ENCODE measurements around the gene IL4R. TPM values are rescaled to one million over a fixed set of nuclear protein-coding genes. Genes with fewer than 3 reads are reported as not detected.

IL4R gene
- total and polyA plus RNA-seq, 7 donors, result 2.1 to 9.6 (median 6.5) TPM

DNA sequence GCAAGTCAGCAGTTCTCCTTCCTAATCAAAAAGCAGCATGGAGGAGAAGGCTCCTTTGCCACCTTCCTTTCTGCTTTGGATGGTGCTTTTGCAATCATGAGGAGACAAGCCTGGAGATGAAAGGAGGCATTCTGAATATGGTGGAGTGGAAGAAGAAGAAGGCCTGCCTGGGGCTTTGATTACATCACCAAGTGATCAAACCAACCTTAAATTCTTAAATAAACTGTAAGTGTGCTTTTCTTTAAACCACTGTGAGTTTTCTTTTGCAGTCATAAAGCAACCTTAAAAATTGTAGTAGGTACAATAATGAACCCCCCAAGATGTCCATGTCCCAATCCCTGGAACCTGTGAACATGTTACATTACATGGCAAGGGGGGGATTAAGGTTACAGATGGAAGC, 56.5 kb downstream of the IL4R start:
- DNase-seq, result no peak
- Histone ChIP-seq H3K36me3 (ENCODE audit: insufficient read depth in 1 of 2, low read depth in 1 of 2) (no peaks in the 10 kb centered on the region), H3K4me1 (no peaks in the 10 kb centered on the region), H3K9me3 (no peaks in the 10 kb centered on the region), H3K4me3 (no peak overlapping the region), H3K27ac (no peak overlapping the region), H3K27me3 (ENCODE audit: insufficient read depth in 3 of 3, low read length in 2 of 3) (peaks cover 0 to 3% (median 0%) of the 10 kb centered on the region in 3 donors)
- no peak for ATAC-seq
- TF ChIP-seq, protein P1, sequence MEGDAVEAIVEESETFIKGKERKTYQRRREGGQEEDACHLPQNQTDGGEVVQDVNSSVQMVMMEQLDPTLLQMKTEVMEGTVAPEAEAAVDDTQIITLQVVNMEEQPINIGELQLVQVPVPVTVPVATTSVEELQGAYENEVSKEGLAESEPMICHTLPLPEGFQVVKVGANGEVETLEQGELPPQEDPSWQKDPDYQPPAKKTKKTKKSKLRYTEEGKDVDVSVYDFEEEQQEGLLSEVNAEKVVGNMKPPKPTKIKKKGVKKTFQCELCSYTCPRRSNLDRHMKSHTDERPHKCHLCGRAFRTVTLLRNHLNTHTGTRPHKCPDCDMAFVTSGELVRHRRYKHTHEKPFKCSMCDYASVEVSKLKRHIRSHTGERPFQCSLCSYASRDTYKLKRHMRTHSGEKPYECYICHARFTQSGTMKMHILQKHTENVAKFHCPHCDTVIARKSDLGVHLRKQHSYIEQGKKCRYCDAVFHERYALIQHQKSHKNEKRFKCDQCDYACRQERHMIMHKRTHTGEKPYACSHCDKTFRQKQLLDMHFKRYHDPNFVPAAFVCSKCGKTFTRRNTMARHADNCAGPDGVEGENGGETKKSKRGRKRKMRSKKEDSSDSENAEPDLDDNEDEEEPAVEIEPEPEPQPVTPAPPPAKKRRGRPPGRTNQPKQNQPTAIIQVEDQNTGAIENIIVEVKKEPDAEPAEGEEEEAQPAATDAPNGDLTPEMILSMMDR (IDR thresholded peaks at IDR 0.05), result no peak
- intact Hi-C loops (cut with DNase I), result loop anchor here in 1 of 2 donors (2.0 kb wide), 1 partner anchor 138 kb away; no protein-coding TSS in a partner anchor

DNA sequence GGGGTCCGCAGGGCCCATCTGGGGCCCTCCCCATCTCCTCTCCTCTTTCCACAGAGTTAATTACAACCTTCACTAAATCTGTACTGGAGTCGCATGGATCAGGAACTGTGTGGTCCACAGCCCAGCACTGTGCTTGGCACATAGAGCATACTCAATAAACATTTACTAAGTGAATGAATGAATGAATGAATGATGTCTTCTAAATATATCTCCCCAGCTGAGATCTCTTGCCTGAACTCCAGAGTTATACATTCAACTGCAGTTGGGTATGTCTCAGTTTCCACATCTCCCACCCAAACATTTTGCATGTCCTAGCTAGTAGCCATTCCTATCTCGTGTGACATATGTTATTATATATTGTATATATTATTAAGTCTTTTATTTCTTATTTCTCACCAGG, 59.5 kb downstream of the IL4R start:
- Histone ChIP-seq H3K27me3 (ENCODE audit: insufficient read depth in 3 of 3, low read length in 2 of 3) (no peaks in the 10 kb centered on the region), H3K4me1 (no peaks in the 10 kb centered on the region), H3K4me3 (no peak overlapping the region), H3K9me3 (no peaks in the 10 kb centered on the region), H3K27ac (no peak overlapping the region), H3K36me3 (ENCODE audit: insufficient read depth in 1 of 2, low read depth in 1 of 2) (no peaks in the 10 kb centered on the region)
- ATAC-seq (no peak), DNase-seq (no peak)
- WGBS, 3 donors, result 87 to 94% (median 94%) methylated on average over 3 of the region's 3 CpGs
- TF ChIP-seq, protein P1 (IDR thresholded peaks at IDR 0.05), result no peak
- intact Hi-C loops (cut with DNase I), result no loop called here

DNA sequence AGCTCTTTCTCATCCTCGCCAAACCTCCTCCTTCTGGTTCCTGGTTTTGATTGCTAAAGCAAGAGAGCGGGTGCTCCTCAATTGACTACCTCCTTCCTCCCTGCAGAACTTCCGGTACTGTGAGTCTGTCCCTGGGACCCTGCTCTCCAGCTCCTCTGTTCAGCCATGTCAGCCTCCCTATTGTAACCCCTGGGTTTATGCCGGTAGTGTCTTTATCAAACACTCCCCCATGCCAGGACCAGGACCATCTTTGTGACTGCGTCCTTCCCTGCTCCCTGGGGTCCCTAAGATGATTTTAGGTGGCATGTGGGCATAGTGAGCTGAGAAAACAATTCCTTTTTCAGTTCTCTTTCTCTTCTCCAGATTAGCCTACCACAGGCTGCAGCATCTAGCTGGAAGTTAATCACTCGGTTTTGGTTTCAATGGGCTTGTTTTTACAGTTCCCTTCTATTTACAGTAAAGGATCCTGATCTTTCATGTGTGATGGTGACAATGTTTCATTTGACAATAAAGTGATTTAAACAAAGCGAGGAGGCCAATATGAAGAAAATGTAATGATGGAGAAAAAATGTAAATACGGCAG, 60.5 kb downstream of the IL4R start:
- intact Hi-C loops (cut with DNase I), result no loop called here
- TF ChIP-seq, protein P1 (IDR thresholded peaks at IDR 0.05), result no peak
- Histone ChIP-seq H3K4me3 (no peak overlapping the region), H3K27ac (no peak overlapping the region), H3K9me3 (no peaks in the 10 kb centered on the region), H3K4me1 (no peaks in the 10 kb centered on the region), H3K36me3 (ENCODE audit: insufficient read depth in 1 of 2, low read depth in 1 of 2) (no peaks in the 10 kb centered on the region), H3K27me3 (ENCODE audit: insufficient read depth in 3 of 3, low read length in 2 of 3) (no peaks in the 10 kb centered on the region)
- DNase-seq (no peak), ATAC-seq (no peak)
- 74 to 77% (median 76%) methylated on average over 8 of the region's 8 CpGs for WGBS, 3 donors

DNA sequence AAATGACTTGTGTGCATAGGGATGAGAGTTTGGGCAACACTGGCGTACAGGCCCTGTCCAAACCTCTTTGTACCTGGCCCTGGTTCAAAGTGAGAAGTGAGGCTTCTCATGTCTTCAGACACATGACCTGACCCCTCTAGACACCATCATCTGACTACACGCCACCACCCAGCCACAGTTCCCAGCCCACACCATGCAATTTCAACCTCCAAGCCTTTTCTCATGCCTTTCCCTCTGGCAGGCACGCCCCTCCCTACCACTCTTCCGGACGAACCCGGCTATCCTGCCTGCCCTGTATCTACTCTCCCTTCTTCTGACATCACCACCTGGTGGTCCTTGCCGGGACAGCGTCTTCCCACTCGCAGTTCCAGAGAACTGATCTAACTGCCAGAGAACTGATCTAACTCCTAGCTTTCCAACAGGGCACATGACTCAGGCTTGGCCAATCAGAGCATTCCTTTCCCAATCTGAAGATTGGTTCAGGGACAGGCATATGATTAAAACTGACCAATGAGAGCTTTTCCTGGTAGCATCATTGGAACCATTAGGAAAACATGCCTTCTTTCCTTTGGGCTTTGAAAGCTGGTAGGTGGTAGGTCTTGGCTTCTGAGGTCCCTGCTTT, 61.1 kb downstream of the IL4R start:
- intact Hi-C loops (cut with DNase I), result no loop called here
- H3K27ac ChIP-seq, result no peak overlapping the region
- H3K9me3 ChIP-seq, result no peaks in the 10 kb centered on the region
- ATAC-seq, result peak in 3 of 4 donors; percentile 53 to 65 (median 54)
- no peaks in the 10 kb centered on the region for H3K27me3 ChIP-seq (ENCODE audit: insufficient read depth in 3 of 3, low read length in 2 of 3)
- no peaks in the 10 kb centered on the region for H3K36me3 ChIP-seq (ENCODE audit: insufficient read depth in 1 of 2, low read depth in 1 of 2)
- TF ChIP-seq, protein P1 (IDR thresholded peaks at IDR 0.05), result peak; percentile 28
- H3K4me1 ChIP-seq, result no peaks in the 10 kb centered on the region
- no peak overlapping the region for H3K4me3 ChIP-seq
- 16 to 22% (median 18%) methylated on average over 9 of the region's 9 CpGs for WGBS, 3 donors
- peak; percentile 56 to 74 for DNase-seq

All from psoas muscle (tissue), 8 donors.